D721Med (cell line): Measurements from ENCODE around the gene TES.

Experiments used
- DNase-seq: peaks from one replicate; pipeline ENCODE4 v3.0.0; 2011; ENCODE audit warnings: low spot score; ENCODE audit not compliant: insufficient read length
- FAIRE-seq: peaks from 2 replicates; lab custom pipeline; 2011; peaks lifted over from hg19 to GRCh38; lab: Jason Lieb, UNC
- TF ChIP-seq, protein P1 (sequence below): IDR thresholded peaks from 2 replicates; pipeline ENCODE4 v1.5.1; 2012; ENCODE audit warnings: mild to moderate bottlenecking, control low read depth; ENCODE audit not compliant: insufficient read depth; ENCODE audit errors: missing control alignments

The TES gene

GRCh38 chr7:116226664-116227063, 16.3 kb downstream of the TES start:
- TF ChIP-seq, protein P1, sequence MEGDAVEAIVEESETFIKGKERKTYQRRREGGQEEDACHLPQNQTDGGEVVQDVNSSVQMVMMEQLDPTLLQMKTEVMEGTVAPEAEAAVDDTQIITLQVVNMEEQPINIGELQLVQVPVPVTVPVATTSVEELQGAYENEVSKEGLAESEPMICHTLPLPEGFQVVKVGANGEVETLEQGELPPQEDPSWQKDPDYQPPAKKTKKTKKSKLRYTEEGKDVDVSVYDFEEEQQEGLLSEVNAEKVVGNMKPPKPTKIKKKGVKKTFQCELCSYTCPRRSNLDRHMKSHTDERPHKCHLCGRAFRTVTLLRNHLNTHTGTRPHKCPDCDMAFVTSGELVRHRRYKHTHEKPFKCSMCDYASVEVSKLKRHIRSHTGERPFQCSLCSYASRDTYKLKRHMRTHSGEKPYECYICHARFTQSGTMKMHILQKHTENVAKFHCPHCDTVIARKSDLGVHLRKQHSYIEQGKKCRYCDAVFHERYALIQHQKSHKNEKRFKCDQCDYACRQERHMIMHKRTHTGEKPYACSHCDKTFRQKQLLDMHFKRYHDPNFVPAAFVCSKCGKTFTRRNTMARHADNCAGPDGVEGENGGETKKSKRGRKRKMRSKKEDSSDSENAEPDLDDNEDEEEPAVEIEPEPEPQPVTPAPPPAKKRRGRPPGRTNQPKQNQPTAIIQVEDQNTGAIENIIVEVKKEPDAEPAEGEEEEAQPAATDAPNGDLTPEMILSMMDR: no peak
- DNase-seq (no peak), FAIRE-seq (no peak)

DNA sequence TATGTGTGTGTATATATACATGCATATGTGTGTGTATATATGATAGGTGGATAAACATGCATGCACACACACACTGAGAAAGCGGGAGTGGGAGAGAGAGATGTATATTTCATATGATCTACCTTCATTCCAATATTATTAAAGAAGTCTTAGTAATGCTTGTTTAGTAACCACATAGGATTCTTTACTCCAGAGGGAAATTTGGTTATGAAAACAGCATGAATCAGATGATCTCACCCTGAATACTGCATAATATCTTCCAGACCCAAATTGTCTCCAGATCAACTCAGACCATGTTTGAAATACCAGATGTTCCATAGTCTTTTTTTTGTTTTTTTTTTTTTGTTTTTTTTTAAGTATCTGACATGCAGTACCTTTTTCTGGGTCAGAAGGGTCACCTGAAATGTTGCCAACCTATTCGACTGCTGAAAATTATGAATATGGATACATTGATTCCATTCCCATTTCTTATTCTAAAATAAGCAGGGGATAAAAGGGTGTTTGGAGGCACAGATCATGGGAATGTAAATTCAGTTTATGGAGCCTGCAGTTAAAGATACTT, 17.4 kb downstream of the TES start:
- DNase-seq (no peak), FAIRE-seq (no peak)
- TF ChIP-seq, protein P1: no peak

- TF ChIP-seq, protein P1: no peak
- DNase-seq (no peak), FAIRE-seq (no peak)
These were observed 17.9 kb downstream of the TES start for GRCh38 chr7:116228241-116228640.

DNA sequence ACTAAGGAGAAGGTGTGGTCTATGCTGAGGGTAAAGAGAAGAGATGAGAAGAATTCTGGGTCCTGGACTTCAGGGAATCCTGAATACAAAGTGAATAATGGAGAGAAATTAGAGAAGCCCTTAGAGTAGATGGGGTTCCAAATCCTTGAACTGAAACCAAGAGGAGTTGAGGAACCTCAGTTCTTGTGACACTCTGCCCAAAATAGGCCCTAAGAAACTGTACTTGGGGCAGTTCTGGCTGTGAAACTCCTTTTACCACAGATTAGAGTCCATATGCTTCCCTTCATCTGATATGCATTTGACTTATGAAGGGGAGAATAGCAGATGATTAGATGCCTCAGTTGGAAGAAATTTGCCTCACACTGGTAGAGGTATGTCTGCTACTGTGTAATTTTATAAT, 19.0 kb downstream of the TES start:
- TF ChIP-seq, protein P1: no peak
- DNase-seq: no peak
- no peak for FAIRE-seq

DNA sequence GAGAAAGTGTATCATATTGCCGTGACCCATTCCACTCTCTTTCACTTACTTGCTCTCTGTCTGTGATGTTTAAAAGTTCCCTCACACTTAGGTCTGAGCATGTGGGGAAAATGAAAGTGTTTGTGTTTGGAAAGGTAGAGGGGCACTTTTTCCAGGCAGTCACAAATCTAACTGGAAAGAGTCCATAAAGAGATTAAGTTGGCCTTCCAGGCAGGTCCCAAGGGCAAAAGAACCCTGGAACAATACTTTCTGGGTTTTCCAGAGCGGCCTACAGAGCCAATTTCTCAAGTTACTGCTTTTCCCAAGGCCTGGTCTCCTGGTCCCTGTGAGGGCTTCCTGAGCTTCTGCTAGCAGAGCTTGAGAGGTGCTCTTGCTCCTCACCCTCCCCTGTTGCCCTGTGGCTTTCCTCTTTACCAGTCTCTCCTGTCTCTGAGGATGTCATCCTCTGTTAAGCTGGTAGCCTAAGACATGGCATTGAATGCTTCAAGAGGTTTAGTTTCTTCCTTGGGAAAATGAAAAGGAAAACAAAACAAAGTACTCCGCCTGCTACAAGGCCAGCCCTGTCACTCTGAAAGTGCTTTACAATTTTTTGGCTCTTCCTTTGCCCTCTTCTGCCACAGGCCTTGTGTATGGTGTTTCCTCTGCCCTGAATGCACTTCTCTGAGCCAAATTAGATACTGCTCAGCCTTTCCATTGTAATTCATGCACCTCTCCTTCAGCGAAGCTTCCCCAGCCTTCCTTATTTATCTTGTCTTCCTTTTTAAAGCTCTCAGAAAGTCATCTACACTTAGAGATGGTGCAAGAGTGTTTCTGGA, 20.1 kb downstream of the TES start:
- TF ChIP-seq, protein P1: no peak
- no peak for FAIRE-seq
- no peak for DNase-seq

DNA sequence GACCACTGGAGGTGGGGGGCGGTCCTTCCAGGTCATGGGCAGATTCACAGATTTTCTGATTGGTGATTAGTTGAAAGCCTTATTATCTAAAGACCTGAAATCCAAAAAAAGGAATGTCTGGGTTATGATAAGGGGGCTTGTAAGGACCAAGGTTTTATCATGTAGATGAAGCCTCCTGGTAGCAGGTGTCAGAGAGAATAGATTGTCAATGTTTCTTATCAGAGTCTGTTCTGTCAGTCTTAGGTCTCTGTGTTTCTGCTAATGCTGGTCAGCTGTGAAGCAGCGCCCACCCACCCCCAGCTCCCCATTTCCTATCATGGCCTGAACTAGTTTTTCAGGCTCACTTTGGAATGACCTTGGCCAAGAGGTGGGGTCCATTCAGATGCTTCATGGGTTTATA, 21.2 kb downstream of the TES start:
- DNase-seq (no peak), FAIRE-seq (no peak)
- TF ChIP-seq, protein P1: no peak

DNA sequence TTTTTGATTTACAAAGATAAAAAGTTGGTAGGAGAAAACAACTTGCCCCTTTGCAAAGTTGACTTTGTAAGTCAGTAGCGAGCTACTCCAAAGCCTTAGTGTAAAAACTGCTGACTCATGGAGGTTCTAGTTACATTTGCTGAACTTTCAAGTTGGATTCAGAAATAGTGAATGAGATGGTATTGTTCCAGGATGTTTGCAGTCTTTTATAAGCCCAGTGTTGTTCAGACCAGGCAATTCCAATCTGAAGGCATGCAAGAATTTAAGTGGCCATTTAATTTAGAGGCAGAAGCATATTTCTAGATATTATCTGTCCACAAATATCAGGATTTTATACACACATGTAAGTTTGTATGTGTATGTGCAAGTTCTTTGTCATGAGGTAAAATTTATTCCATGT, 21.6 kb downstream of the TES start:
- DNase-seq (no peak), FAIRE-seq (no peak)
- TF ChIP-seq, protein P1: no peak
